ENCODE results near the gene DYNC1I1. TPM values are rescaled to one million over a fixed set of nuclear protein-coding genes. Genes with fewer than 3 reads are reported as not detected.

DYNC1I1 gene
- polyA plus RNA-seq, 5 donors, result 8.1 to 14.9 (median 10.8) TPM

GRCh38 chr7:96016056-96016586 is 243.8 kb downstream of the DYNC1I1 start:
- DNase-seq, result no peak

- no peak for DNase-seq
Observed at GRCh38 chr7:96016735-96017134, 244.4 kb downstream of the DYNC1I1 start.

- DNase-seq, result no peak
Observed at GRCh38 chr7:96017877-96018276, 245.5 kb downstream of the DYNC1I1 start.

GRCh38 chr7:96021568-96021967 is 249.2 kb downstream of the DYNC1I1 start:
- DNase-seq, result no peak

- DNase-seq, result no peak
Observed at GRCh38 chr7:96023387-96023786, 251.0 kb downstream of the DYNC1I1 start.

GRCh38 chr7:96026010-96026409 is 253.7 kb downstream of the DYNC1I1 start:
- DNase-seq, result no peak

GRCh38 chr7:96026611-96027010 is 254.3 kb downstream of the DYNC1I1 start:
- no peak for DNase-seq

GRCh38 chr7:96028729-96029128 is 256.4 kb downstream of the DYNC1I1 start:
- DNase-seq, result no peak

- DNase-seq, result no peak
Observed at GRCh38 chr7:96033009-96033598, 260.8 kb downstream of the DYNC1I1 start.

- DNase-seq, result no peak
Observed at GRCh38 chr7:96034940-96035727, 262.8 kb downstream of the DYNC1I1 start.

- DNase-seq, result no peak
Observed at GRCh38 chr7:96040250-96040772, 268.0 kb downstream of the DYNC1I1 start.

- DNase-seq, result peak; percentile 82 to 87
Observed at GRCh38 chr7:96041171-96041570, 268.8 kb downstream of the DYNC1I1 start.

- no peak for DNase-seq
Observed at GRCh38 chr7:96045181-96045580, 272.8 kb downstream of the DYNC1I1 start.

- DNase-seq, result no peak
Observed at GRCh38 chr7:96045919-96046318, 273.6 kb downstream of the DYNC1I1 start.

- no peak for DNase-seq
Observed at GRCh38 chr7:96052289-96052688, 279.9 kb downstream of the DYNC1I1 start.

- peak; percentile 86 to 90 for DNase-seq
Observed at GRCh38 chr7:96052860-96053470, 280.6 kb downstream of the DYNC1I1 start.

- no peak for DNase-seq
Observed at GRCh38 chr7:96055717-96056116, 283.4 kb downstream of the DYNC1I1 start.

GRCh38 chr7:96059075-96059474 is 286.7 kb downstream of the DYNC1I1 start:
- no peak for DNase-seq

- DNase-seq, result no peak
Observed at GRCh38 chr7:96061009-96061408, 288.7 kb downstream of the DYNC1I1 start.

GRCh38 chr7:96061844-96062243 is 289.5 kb downstream of the DYNC1I1 start:
- DNase-seq, result peak; percentile 85 to 86

GRCh38 chr7:96067321-96067720 is 295.0 kb downstream of the DYNC1I1 start:
- no peak for DNase-seq

- DNase-seq, result no peak
Observed at GRCh38 chr7:96069401-96069800, 297.0 kb downstream of the DYNC1I1 start.

GRCh38 chr7:96074871-96075270 is 302.5 kb downstream of the DYNC1I1 start:
- no peak for DNase-seq

All from right lung (tissue), 5 donors.